Activated CD8-positive, alpha-beta memory T cell treated with anti-CD3 and anti-CD28 coated beads for 24 hours (primary cell): Measurements from ENCODE around the gene CYB5B.
"Not testable (repeated sequence)": the region's sequence is repeated elsewhere in the genome, so short reads cannot be mapped to it uniquely, and the experiment has no call there.

Experiments used
- DNase-seq: peaks from one replicate; pipeline ENCODE4 v3.0.0-alpha.2; 2020

The CYB5B gene

DNA sequence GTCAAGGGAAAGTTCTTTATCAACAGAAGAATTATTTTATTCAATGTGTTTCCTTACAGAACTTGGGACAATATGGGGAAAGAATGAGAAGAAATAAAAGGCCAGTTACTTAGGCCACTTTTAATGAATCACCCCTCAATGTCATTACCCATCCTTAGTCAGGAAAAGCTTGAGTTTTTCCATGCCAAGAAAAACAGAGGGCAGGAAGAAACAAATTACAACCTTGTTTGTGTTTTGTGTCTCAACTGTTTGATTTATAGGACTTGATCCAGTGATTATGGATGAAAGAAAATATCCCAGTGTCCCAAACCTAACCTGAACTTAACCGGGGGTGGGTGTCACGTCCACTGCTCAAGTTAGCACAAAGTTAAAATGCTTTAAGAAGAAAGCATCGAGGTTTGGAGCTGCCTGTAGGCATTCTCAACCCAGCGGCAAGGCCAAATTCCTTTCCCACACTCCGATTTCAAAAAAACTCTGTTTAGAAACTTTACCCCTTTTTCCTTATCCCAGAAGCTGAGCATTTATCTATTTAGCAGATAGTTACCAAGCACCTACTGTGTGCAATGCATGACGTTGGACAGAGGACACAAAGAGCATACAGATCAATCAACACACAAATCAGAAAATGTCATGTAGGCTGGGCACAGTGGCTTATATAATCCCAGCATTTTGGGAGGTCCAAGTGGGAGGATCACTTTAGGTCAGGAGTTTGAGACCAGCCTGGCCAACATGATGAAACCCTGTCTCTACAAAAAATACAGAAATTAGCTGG lies 14.0 kb upstream of the CYB5B start:
- DNase-seq, result no peak

DNA sequence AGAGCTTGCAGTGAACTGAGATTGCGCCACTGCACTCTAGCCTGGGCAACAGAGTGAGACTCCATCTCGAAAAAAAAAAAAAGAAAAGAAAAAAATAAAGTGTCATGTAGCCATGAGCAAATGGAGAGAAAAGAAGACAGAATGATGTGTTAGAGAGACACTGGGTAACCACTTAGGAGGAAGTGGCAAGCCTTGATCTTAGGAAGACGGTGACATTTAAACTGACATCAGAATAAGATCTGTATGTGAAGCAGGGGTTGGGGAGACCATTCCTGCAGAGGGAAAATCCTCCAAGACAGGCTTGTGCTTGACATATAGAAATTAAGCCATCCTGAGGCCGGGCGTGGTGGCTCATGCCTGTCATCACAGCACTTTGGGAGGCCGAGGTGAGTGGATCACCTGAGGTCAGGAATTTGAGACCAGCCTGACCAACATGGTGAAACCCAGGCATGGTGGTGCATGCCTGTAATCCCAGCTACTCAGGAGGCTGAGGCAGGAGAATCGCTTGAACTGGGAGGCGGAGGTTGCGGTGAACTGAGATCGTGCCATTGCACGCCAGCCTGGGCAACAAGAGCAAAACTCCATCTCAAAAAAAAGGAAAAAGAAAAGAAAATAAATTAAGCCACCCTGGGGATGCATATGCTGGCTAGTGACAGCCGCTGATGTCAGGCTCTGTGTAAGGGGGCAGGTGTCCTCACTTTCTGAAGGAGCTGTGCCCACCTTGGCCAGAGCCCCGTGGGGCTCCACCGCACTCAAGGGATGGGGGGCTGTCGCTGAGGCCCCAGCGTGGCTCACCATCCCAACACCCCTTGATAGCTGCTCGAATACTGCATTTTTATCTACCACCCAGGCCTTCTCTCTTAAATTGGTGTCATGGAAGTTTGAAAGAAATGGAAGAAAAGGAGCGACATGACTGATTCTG lies 13.1 kb upstream of the CYB5B start:
- DNase-seq, result peak; percentile 49

DNA sequence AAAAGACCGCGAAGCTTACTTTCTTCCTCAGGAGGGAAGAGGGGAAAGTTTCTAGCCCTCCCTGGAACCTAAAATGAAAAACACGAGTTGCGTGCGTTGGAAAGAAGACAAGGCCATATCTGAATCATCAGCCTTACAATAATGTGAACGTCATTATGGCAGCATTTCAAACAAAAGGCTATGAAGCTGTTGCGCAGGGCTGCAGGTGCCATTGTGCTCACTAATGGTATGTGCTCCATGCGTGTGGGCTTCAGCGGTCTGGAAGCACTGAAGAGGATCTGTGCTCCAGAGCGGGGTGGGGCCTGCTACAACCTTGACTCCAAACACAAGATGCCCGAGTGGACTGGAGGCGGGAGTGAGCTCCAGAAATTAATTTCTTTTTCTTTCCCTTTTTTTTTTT lies 12.1 kb upstream of the CYB5B start:
- peak; percentile 32 for DNase-seq

DNA sequence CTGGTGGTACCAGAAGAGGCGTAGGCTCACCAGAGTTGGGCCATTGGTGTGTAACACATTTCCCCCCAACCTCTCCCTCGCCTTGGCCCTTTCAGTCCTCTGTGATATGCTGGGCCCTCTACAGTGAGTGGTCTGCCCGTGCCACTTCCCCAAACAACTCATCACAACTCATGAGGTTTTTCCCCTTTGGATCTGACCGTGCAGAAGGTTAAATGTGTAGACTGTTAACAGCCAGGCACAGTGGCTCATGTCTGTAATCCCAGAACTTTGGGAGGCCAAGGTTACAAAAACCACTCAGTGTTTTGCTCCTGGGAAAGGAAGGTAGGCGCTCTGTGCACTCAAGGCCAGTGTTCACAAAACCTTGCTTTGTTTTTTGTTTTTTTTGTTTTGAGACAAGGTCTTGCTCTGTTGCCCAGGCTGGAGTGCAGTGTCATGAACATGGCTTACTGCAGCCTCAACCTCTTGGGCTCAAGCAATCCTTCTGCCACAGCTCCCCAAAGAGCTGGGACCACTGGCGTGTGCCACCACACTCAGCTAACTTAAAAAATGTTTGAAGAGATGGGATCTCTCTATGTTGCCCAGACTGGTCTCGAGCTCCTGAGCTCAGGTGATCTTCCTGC lies 11.3 kb upstream of the CYB5B start:
- peak; percentile 24 for DNase-seq

GRCh38 chr16:69417520-69418199 lies 6.8 kb upstream of the CYB5B start:
- DNase-seq, result peak; percentile 21

GRCh38 chr16:69419956-69420355 lies 4.5 kb upstream of the CYB5B start:
- no peak for DNase-seq

- peak; percentile 26 for DNase-seq
These were observed 1.2 kb upstream of the CYB5B start for GRCh38 chr16:69423189-69423588.

DNA sequence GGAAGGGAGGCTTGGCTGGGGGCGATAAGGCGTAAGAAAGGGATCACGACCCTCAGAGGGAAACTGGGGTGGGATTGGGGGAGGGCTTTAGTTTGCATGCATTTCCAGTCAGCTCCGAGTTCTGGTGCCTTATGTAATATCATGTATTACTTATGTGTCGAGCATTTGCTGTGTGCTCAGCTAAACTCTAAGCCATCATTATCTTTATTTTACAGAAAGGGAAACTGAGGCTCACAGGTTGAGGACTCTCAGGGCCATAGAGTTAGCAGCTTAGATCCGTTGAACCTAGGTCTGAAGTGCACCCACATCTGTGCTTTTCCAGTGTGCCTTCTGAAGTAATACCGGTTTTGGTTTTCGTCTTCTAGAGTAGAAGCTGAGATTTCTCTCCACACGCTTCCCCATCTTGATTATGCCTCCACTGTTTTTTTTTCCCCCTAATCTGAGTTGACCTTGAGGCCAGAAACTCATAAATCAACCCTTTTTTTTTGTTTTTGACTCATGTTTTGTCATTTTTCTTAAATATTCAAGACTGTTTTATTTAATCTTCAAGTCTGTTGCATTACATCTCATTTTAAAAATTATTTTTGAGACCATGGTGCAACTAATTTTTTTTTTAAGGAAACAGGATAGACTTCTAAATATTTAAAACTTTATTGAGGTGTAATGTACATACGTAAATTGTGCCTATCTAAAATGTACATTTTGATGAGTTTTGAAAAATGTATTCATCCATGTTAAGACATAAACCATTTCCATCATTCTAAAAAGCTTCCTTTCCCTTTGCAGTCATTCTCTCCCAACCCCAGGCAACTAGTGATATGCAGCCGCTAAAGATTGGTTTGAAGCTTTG lies 741 bp downstream of the CYB5B start:
- no peak for DNase-seq

- DNase-seq, result no peak
These were observed 4.2 kb downstream of the CYB5B start for GRCh38 chr16:69428652-69429051.

DNA sequence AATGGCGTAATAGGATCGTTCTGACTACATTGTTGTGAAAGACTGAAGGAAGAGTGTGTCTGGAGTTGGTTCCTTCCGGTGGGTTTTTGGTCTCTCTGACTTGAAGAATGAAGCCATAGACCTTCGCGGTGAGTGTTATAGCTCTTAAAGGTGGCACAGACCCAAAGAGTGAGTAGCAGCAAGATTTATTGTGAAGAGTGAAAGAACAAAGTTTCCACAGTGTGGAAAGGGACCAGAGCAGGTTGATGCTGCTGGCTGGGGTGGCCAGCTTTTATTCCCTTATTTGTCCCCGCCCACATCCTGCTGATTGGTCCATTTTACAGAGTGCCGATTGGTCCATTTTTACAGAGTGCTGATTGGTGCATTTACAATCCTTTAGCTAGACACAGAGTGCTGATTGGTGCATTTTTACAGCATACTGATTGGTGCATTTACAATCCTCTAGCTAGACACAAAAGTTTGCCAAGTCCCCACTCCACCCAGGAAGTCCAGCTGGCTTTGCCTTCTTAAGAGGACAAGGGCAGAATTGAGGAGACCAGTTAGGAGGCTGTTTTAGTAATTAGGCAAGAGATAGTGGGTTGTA lies 4.7 kb downstream of the CYB5B start:
- DNase-seq, result peak; percentile 47

- peak; percentile 17 for DNase-seq
These were observed 7.6 kb downstream of the CYB5B start for GRCh38 chr16:69431948-69432468.

GRCh38 chr16:69434066-69434465 lies 9.6 kb downstream of the CYB5B start:
- no peak for DNase-seq

GRCh38 chr16:69435977-69436820 lies 11.8 kb downstream of the CYB5B start:
- no peak for DNase-seq

- DNase-seq, result no peak
These were observed 12.5 kb downstream of the CYB5B start for GRCh38 chr16:69436896-69437295.

DNA sequence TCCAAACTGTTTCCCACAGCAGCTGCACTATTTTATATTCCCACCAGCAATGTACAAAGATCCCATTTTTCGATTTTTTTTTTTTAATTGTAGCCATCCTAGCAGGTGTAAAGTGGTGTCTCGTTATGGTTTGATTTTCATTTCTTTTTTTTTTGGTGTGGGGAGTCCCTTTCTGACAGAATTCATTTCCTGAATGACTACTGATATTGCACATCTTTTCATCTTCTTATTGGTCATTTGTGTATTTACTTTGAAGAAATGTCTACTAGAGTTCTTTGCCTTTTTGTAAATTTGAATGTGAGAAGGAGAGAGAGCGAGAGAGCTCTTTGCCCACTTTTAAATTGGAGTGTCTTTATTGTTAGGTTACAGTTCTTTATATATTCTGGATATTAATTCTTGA lies 14.0 kb downstream of the CYB5B start:
- no peak for DNase-seq

DNA sequence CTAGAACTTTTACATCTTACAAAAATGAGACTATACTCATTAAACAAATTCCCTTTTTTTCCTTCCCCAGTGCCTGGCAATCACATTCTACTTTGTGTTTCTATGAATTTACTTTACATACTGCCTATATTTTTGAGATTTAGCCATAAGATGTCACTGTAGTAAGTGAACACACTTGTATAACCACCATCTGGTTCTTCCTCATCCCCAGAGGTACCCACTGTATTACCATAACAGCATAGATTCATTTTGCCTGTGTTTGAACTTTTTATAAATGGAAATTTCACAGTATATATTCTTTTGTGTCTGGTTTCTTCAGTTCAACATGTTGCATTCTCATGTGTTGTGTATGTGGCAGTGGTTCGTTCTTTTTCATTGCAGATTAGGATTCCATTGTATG lies 15.8 kb downstream of the CYB5B start:
- no peak for DNase-seq

DNA sequence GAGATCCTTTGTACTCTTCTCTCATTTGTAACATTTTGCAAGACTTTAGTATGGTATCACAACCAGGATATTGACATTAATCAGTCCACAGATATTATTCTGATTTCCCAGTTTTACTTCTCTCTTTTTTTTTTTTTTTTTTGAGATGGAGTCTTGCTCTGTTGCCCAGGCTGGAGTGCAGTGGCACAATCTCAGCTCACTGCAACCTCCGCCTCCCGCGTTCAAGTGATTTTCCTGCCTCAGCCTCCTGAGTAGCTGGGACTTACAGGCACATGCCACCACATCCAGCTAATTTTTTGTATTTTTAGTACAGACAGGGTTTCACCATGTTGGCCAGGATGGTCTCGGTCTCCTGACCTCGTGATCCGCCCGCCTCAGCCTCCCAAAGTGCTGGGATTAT lies 16.6 kb downstream of the CYB5B start:
- not testable (repeated sequence) for DNase-seq

DNA sequence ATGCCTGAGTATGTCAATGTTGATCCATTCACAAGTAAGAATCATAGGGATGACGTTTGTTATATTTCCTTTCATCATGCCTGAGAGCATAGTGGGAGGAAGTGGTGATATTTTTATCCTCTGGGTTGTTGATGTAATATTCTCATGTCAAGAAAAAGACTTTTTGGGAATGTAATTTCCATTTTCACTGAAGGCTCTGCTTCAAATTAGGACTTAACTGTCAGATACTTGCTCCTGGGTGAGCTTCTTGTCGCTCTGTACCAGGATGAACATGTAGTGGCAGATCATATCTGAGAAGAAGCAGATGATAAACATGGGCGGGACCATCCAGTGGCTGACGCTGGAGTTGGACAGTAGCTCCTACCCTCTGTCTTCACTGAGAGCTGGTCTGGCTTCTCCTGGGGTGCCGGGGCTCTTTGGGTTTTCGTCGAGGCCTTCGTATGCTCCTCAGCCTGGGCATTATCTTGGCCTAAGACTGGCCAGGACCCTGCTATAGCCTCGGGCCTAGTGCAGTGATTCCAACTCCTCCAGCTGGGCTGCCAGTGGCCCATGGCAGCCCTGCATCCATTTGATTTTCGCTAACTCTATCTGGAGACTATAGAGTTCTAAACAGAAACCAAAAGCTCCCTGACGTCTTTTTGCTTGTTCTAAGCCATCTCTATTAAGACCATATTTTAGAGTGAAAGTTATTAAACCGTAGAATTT lies 19.7 kb downstream of the CYB5B start:
- DNase-seq, result no peak

DNA sequence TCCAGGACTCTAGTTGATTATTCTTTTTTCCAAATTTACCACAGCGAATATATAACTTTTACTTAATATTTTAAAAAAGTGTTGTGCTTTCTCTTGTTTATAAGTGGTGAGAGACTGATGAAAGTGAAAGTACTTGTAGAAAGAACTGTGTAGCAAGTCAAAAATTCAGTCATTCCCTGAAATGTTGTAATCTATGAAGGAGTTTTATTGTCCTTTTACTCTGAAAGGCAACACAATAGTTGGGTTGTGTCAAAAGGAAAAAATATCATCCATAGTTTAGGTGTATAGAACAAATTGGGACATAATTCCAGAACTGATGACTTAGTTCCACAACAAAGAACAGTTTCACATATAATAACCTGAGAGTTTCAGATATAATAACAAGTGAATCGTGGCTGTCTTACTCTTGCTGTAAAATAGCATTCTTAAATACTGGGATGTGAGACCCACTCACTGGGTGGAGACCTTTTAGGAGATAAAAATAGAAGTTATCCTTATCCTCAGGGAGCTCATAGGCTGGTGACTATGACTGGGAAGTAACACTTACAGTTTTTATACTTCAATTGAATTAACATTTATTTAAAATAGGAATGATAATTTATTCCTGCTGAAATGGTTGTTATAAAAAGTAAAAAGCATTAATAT lies 20.6 kb downstream of the CYB5B start:
- DNase-seq, result no peak
